Psoas muscle (tissue), 8 donors: Measurements from ENCODE around the gene F9. TPM values are rescaled to one million over a fixed set of nuclear protein-coding genes. Genes with fewer than 3 reads are reported as not detected.
"Not testable (repeated sequence)": the region's sequence is repeated elsewhere in the genome, so short reads cannot be mapped to it uniquely, and the experiment has no call there.

Experiments used
- ATAC-seq, 4 donors: fragments of 200-7000 bp; cut with Tn5 transposase; one replicate each; pipeline ENCODE4 v1.9.1; 2020; ENCODE audit warnings: moderate library complexity in 3 of 4, mild to moderate bottlenecking in 2 of 4
- DNase-seq, 2 donors: peaks; one replicate each; pipeline ENCODE4 v3.0.0-alpha.2; 2020
- H3K27ac ChIP-seq: fragments of 200-600 bp; one replicate; pipeline ENCODE4 v1.8.0; 2022
- H3K27me3 ChIP-seq, 3 donors: fragments of 200-600 bp in 1 of 3; one replicate each; pipeline versions ENCODE4 v1.6.1 to v1.8.0; 2013 to 2022; ENCODE audit warnings: low read length in 2 of 3, mild to moderate bottlenecking in 2 of 3, moderate library complexity in 1 of 3; ENCODE audit not compliant: insufficient read depth in 3 of 3
- H3K36me3 ChIP-seq, 2 donors: fragments of 200-600 bp in 1 of 2; one replicate each; pipeline versions ENCODE4 v1.6.1 to v1.8.0; 2013 to 2022; ENCODE audit warnings: low read depth in 1 of 2, mild to moderate bottlenecking in 1 of 2, moderate library complexity in 1 of 2; ENCODE audit not compliant: insufficient read depth in 1 of 2
- H3K4me1 ChIP-seq: fragments of 200-600 bp; one replicate; pipeline ENCODE4 v1.8.0; 2022
- H3K4me3 ChIP-seq: fragments of 200-600 bp; one replicate; pipeline ENCODE4 v1.8.0; 2022; ENCODE audit warnings: mild to moderate bottlenecking
- H3K9me3 ChIP-seq: fragments of 200-600 bp; one replicate; pipeline ENCODE4 v1.8.0; 2022
- WGBS, 3 donors: extraction: QIAGEN DNeasy Blood & Tissue Kit; methylation state at CpG; one replicate each; pipeline versions ENCODE4 v1.1.6 to v1.1.7; 2013; 5-methylcytosine and 5-hydroxymethylcytosine counted together
- intact Hi-C, 2 donors: fragments of 100-400 bp; cut with DNase I; formaldehyde crosslinking; loops; one replicate each; pipeline versions ENCODE4 v1.11.0 to v1.14.2; 2022
- polyA plus RNA-seq, 3 donors: library from polyadenylated mRNA; stranded (reverse); fragments of 200-250 nt; gene quantifications; one replicate each; pipeline ENCODE4 v1.2.3, GENCODE V29; 2013
- total RNA-seq, 4 donors: library from RNA; stranded (reverse); fragmentation: NEBNext Ultra II Directional in 2 of 4; extraction: Animal tissue kit (Norgen Biotek cat#: 25700) in 2 of 4; gene quantifications; one replicate each; pipeline versions ENCODE4 v1.2.1 to v1.2.4, GENCODE V29; 2021 to 2023
- TF ChIP-seq, protein P1 (sequence below): fragments of 200-600 bp; IDR thresholded peaks from one replicate; pipeline ENCODE4 v1.8.0; 2022; ENCODE audit warnings: antibody characterized with exemption
- donor health status: healthy with polysubstance abuse.
- donor health status: DM: no; HTN: no; CAD: no; lungs with moderate emphysema.
- donor health status: Bipolar disorder and iron deficiency.
- donor health status: healthy.
- donor health status: DM: yes; HTN: yes; CAD: no.
- donor health status: DM: no; HTN: no; CAD: no.
- donor health status: DM: no; HTN: no; CAD: no.
- donor health status: DM: yes; HTN: yes; CAD: no.

The F9 gene
- total and polyA plus RNA-seq, 7 donors, result not detected

DNA sequence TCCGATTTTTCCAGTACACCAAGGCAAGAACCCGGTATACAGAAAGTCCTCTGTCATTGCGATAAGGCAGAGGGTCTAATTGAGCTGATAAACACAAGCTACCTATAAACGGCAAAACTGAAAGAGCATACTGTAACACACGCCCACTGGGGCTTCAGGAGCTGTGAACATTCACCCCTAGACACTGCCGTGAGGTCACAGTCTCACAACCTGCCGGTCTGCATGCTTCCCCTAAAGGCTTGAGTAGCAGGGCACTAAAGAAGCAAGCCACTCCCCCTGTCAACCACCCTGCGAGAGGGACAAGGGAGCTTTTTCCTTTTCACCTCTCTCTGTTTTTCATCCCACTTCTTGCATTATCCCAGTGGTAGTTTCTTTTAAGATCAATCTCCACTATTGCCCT, 22.4 kb upstream of the F9 start:
- 66 to 77% (median 67%) methylated on average over 8 of the region's 8 CpGs for WGBS, 3 donors
- ATAC-seq (no peak), DNase-seq (no peak)
- Histone ChIP-seq H3K4me3 (no peak overlapping the region), H3K36me3 (no peaks in the 10 kb centered on the region), H3K4me1 (no peaks in the 10 kb centered on the region), H3K9me3 (no peaks in the 10 kb centered on the region), H3K27ac (no peak overlapping the region), H3K27me3 (no peaks in the 10 kb centered on the region)
- intact Hi-C loops, result no loop called here
- TF ChIP-seq, protein P1, sequence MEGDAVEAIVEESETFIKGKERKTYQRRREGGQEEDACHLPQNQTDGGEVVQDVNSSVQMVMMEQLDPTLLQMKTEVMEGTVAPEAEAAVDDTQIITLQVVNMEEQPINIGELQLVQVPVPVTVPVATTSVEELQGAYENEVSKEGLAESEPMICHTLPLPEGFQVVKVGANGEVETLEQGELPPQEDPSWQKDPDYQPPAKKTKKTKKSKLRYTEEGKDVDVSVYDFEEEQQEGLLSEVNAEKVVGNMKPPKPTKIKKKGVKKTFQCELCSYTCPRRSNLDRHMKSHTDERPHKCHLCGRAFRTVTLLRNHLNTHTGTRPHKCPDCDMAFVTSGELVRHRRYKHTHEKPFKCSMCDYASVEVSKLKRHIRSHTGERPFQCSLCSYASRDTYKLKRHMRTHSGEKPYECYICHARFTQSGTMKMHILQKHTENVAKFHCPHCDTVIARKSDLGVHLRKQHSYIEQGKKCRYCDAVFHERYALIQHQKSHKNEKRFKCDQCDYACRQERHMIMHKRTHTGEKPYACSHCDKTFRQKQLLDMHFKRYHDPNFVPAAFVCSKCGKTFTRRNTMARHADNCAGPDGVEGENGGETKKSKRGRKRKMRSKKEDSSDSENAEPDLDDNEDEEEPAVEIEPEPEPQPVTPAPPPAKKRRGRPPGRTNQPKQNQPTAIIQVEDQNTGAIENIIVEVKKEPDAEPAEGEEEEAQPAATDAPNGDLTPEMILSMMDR, result no peak

- TF ChIP-seq, protein P1, result no peak
- Histone ChIP-seq H3K9me3 (no peaks in the 10 kb centered on the region), H3K27ac (no peak overlapping the region), H3K27me3 (peaks cover 0 to 3% (median 0%) of the 10 kb centered on the region in 3 donors), H3K4me3 (no peak overlapping the region), H3K36me3 (no peaks in the 10 kb centered on the region), H3K4me1 (no peaks in the 10 kb centered on the region)
- intact Hi-C loops, result no loop called here
- DNase-seq (no peak), ATAC-seq (no peak)
- 82 to 94% (median 90%) methylated on average over 2 of the region's 2 CpGs for WGBS, 3 donors
Observed at GRCh38 chrX:139518475-139518874, 12.1 kb upstream of the F9 start.

GRCh38 chrX:139528829-139529228, 1.7 kb upstream of the F9 start:
- H3K4me3 ChIP-seq, DNase-seq, H3K4me1 ChIP-seq, intact Hi-C loops, H3K27me3 ChIP-seq, H3K36me3 ChIP-seq, H3K9me3 ChIP-seq, H3K27ac ChIP-seq, ATAC-seq: not testable (repeated sequence)
- 77 to 88% (median 85%) methylated on average over 3 of the region's 3 CpGs for WGBS, 3 donors

- no peaks in the 10 kb centered on the region for H3K27me3 ChIP-seq
- no peak overlapping the region for H3K4me3 ChIP-seq
- no peaks in the 10 kb centered on the region for H3K9me3 ChIP-seq
- TF ChIP-seq, protein P1, result no peak
- no peak overlapping the region for H3K27ac ChIP-seq
- WGBS, 3 donors, result 64 to 94% (median 92%) methylated on average over 4 of the region's 4 CpGs
- DNase-seq (no peak), ATAC-seq (no peak)
- no peaks in the 10 kb centered on the region for H3K36me3 ChIP-seq
- intact Hi-C loops, result no loop called here
- no peaks in the 10 kb centered on the region for H3K4me1 ChIP-seq
Observed at GRCh38 chrX:139532834-139533233, 2.3 kb downstream of the F9 start.

DNA sequence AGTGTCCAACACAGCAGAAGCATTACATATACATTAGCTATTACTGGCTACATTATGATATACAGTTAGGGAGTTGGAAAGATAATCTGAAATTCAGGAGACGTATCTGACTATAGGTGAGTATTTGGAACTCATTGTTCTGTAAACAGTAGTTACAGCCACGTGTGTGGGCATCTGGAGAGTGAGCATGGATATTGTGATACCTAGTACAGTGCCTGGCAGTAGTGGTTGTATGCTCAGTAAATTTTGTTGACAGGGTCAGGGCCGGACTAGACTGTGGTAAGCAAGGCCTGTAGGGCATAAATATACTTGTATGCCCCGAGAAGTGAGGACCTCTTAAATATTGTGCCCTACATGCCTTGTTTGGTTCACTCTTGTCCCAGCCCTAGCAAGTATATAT, 2.9 kb downstream of the F9 start:
- Histone ChIP-seq H3K27me3 (no peaks in the 10 kb centered on the region), H3K36me3 (no peaks in the 10 kb centered on the region), H3K27ac (no peak overlapping the region), H3K9me3 (no peaks in the 10 kb centered on the region), H3K4me3 (no peak overlapping the region), H3K4me1 (no peaks in the 10 kb centered on the region)
- no peak for DNase-seq
- intact Hi-C loops, result no loop called here
- no peak for ATAC-seq
- WGBS, 3 donors, result 64 to 82% (median 77%) methylated on average over 4 of the region's 4 CpGs
- TF ChIP-seq, protein P1, result no peak
